DMS 273 (cell line): ENCODE measurements around the gene MYO7B.

ENCODE experiments used
- DNase-seq: peaks from one replicate; lab custom pipeline; 2025; ENCODE audit not compliant: unreplicated experiment; lab: John Stamatoyannopoulos, UW

The MYO7B gene

DNA sequence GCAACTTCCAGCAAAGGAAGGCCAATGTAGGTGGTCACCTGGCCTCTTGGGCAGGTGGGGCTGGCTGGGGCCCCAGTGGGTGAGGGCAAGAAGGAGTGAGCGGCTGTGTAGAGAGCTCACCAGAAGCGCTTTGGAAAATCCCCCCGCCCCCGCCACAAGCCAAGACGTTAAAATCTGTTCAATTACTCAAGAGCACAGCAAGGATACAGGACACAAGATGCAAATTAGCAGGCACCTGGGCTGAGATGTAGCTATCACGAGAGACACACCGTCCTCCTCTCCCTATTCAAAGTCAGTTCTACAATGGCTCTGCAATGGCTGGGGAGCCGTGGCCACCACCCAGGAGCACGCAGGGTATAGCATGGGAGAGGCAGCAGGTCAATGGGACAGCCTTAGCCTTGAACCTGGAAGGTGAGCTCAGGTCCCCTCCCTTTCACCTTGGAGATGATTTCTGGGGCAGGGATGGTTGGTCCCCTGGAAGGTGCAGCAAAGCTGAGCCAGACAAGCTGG, 72.0 kb downstream of the MYO7B start:
- DNase-seq = no peak

DNA sequence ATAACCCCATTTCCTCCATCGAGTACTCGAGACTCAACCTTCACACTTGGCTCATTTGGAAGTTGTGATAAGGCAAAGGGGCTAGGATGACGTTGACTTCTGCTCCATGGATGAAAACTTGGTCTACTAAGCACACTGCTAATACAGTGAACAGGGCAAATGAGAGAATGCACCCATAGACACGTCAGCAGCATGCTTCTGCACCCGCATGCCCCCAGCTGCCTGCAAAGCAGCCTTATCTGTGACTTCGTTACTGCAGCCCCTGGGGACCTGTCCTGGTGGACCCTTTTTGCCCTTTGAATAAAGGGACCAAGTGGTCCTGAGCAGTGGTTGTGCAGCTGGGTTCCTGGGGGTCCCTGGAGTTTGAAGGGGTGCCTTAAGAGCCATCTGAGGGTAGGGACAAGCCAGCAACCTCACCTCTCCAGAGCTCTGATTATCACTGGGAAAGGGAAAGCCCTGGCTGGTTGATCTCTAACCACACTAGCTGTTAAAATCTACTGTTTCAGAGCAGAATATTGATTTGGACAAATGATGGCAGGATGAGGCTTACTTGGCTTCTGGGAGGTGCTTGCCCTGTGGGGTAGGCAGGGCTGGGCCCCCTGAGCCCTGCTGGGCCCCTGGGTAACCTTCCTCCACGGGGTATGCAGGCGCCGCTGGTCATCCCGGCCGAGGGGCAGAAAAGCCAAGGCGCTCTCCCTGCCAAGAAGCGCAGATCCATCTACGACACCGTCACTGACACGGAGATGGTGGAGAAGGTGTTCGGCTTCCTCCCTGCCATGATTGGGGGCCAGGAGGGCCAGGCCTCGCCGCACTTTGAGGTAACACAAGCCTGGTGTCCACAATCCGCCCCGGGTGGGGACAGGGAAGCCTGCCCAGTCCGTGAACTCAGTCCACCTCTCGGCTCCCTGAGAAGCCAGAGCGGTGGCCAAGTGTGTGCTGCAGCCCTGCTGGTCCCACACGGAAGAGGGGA, 72.9 kb downstream of the MYO7B start:
- no peak for DNase-seq

DNA sequence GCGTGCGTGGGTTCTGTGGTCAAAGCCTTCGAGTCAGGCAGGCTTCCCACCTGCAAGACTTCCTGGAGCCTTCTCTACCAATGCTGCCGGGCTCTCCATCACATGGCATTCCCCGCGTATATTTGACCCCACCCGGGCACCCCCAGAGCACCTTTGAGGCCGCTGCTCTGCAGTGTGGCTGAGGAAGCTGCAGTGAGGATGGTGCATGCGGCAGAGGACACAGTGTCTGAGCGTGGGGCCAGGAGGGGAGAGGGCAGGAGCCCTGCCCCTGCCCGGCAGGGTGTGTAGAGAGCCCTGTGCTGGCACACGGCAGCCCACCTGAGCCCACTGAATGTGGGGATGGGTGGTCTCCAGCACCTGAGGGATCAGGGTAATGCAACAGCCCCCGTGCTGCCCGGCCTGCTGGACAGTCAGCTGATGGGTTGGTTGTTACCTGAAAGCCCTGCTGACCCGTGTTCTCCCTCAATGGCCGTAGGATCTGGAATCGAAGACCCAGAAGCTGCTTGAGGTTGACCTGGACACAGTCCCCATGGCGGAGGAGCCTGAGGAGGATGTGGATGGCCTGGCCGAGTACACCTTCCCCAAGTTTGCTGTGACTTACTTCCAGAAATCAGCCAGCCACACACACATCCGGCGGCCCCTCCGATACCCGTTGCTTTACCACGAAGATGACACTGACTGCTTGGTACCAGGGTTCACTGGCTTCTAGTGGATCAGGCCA, 73.7 kb downstream of the MYO7B start:
- DNase-seq = no peak

DNA sequence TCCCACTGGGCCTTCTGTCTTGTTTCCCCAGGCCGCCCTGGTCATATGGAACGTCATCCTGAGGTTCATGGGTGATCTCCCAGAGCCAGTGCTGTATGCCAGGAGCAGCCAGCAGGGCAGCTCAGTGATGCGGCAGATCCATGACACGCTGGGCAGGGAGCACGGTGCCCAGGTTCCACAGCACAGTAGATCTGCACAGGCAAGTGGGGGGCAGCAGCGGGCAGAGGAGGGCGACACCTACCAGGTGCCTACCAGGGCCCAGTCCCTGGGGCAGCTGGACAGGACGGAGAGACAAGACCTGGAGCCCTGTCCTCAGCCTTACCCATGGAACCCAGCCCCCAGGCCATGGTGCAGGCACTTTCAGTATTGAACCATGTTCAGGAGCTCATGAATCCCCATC, 74.3 kb downstream of the MYO7B start:
- no peak for DNase-seq

DNA sequence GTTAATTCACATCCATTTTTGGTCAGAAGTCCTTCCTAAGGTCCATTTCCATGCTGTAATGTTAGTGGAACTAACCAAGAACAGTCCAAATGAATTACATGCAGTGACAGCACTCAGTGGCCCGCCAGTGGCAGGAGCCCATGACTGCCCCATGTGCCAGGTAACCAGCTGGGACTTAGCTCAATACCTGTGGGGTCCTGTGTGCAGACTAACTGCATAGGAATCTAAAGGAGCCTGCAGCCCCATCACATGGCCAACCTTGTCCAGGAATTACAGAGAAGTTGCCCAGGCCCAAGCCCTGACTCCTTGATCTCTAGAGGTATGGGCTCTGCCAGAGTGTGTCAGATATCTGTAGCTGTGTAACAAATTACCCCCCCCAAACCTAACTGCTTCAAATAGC, 75.1 kb downstream of the MYO7B start:
- DNase-seq = no peak

DNA sequence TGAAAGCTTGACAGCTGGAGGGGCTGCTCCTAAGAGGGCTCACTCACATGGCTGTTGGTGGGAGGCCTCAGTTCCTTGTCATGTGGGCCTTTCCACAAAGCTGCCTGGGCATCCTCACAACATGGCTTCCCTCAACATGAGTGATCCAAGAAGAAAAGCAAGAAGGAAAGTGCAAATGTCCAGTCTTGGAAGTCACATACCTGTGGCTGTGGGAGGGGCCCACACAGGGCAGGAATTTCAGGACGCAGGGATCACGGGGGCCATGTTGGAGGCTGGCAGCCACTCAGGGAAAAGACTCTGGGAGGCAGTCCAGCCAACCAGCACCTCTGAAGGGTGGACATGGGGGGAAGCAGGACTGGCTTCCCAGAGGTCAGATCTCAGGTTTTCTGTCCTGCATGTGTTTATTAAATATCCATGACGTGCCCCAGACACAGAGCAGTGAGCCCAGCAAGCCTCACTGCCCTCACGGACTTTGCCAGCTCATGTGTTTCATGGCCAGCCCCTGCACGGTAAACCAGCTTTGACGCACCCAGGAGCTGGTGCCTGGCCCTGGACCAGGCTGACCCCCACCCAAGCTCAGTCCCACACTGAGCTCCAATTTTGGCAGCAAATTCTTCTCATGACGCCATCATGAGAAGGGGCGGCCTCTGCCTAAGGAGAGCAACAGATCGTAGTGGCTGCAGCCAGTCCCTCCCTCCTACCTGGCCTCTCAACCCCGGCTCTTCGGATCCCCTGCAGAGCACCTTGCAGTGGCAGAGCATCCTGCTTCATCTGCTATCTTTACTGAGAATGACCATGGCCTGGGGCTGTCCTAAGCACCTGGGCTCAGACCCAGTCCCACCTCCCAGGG, 75.8 kb downstream of the MYO7B start:
- DNase-seq = no peak

DNA sequence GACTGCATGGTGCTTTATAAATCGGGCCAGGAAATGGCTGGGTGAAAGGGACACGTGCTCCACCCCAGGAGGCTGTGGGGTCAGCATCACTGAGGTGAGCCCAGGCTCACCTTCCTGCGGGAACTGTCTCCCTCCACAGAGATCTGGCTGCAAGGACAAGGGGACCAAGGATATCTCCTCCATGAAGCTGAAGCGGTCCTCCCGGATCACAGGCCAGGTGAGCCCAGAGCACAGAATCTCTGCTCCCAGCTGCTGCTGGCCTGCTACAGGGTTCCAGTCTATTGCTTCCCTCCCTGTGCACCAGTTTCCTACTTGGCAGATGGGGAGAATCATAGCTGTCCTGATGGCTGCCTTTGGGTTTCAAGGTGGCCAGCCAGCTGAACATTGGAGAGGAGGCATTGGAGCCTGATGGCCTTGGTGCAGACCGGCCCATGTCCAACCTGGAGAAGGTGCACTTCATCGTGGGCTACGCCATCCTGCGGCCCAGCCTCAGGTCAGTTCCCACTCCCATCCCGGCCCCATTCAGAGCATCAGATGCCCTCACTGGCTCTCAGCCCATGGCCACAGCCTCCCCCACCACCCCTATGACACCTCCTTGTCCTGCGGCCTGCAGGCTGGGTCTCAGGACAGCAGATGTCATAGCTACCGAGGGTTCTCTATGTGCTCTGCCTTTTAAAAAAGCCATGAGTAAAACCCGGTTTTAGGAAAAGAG, 76.8 kb downstream of the MYO7B start:
- DNase-seq = no peak

DNA sequence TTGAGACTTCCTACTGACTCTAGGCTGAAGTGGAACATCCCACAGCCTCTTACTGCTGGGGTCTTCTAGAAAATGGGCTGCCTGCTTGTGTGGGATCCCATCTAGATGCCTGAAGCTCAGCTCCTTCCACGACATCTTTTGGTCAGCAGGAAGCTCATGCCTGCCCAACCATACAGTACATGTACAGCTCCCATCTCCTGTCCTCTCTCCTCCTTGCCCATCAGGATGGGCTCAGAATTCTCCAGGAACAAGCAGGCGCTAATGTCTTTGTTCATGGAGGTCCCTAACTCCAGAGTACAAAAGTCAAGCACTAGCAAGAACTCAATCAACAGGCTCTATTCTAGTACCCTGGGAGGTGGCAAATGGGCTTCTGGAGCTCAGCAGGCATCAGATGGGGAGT, 78.8 kb downstream of the MYO7B start:
- no peak for DNase-seq

DNA sequence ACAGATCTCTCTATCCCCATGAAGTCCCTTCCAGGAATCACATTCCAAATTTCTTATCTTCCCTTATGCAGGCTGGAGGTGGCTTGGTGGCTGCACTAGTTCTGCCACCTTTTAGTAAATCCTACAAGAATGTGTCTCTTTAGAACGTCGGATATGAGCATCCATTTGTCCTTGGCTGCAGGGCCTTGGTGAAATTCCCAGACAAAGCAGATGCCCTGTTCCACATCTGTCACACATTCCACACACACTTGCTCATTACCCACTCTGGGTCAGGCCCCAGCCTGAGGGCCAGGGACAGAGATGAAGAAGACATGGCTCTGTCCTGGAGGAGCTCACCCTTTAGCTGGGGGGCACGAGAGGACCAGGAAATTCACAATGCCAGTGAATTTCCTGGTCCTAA, 79.2 kb downstream of the MYO7B start:
- no peak for DNase-seq

DNA sequence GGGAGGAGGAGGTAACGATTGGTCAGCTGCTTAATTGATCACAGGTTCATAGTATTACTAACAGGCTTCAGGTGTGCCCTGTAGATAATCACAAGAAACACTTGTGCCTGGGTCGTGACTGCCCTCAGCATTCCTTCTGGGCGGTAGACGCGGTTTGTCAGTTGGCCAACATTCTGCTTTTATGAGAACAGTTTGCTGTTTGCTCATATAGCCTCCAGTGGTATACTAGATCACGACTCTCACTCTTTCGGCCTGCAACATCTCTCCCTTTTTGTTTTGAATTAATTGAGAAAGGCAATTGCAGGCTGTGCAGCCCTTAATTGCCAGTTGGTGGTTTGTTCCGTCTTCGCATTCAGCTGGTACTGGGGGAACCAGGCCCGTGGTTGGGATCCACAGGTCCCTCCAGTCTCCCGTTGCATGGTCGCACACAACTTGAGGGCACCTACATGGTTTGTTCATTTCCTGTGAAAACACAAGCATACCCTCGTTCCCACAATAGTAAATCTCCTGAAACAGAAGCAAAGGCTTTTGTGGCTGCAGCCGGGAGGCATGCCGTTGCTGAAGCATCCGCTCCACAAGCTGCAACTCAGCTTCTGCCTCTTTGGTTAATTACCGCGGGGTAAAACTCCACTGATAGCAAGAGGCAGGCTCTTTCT, 80.2 kb downstream of the MYO7B start:
- no peak for DNase-seq

DNA sequence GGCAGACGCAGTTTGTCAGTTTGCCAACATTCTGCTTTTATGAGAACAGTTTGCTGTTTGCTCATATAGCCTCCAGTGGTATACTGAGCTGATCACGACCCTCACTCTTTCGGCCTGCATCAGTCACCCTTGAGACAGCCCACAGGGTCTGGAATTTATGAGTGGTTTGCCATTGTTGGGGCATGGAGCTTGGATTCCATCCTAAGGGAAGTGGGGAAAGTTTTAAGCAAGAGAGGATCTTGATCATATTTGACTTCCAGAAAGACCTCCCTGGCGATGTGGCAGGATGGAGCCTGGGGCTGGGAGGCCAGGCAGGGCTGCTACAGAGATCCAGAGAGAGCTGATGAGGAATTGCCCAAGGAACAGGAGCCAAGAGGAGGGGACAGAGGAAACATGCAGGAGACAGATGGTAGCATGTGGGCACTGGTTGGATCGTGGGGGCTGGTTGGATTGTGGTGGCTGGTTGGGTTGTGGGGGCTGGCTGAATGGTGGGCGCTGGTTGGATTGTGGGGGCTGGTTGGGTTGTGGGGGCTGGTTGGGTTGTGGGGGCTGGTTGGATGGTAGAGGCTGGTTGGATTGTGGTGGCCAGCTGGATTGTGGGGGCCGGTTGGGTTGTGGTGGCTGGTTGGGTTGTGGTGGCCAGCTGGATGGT, 83.2 kb downstream of the MYO7B start:
- no peak for DNase-seq

DNA sequence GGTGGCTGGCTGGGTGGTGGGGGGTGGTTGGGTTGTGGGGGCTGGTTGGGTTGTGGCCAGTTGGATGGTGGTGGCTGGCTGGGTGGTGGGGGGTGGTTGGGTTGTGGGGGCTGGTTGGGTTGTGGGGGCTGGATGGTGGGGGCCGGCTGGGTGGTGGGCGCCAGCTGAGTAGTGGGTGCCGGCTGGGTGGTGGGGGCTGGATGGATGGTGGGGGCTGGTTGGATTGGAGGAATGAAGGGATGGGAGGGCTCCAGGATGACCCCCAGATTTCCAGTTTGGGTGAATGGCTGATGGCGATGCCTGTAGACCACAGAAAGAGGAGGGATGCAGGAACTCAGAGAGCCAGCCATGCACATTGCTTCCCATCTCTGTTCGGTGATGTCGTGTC, 83.7 kb downstream of the MYO7B start:
- no peak for DNase-seq

DNA sequence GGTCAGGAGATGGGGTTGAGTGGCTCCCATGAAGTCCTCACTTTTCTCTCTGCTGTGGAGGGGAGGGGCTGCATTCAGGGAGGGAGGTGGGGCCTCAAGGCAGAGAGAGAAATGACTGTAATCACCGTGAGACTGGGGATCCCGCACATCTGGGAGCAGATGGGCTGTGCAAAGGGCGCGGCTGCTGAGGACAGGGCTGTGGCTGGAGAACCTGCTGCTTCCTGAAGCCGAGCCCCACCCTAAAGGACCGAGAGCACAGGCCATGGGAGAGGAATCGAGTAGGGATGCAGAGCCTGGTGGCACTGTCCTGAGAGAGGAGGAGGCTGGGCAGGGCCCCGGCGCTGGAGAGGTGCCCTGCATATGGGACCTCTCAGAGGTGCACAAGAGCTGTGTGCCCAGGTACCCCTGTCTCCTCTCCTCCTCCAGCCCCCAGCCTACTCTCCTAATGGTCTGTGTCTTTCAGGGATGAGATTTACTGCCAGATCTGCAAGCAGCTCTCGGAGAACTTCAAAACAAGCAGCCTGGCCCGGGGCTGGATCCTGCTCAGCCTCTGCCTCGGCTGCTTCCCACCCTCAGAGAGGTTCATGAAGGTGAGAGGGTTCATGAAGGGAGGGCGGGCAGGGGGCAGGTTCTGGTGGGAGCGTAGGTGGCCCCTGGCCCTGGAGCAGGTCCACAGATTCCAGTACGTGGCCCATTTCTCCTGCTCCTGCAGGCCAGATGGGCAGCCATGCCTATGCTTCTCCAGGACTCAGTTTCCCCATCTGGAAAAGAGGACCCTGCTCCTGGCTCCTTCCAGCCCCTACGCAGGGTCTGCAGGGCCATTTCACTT, 84.6 kb downstream of the MYO7B start:
- DNase-seq = no peak

DNA sequence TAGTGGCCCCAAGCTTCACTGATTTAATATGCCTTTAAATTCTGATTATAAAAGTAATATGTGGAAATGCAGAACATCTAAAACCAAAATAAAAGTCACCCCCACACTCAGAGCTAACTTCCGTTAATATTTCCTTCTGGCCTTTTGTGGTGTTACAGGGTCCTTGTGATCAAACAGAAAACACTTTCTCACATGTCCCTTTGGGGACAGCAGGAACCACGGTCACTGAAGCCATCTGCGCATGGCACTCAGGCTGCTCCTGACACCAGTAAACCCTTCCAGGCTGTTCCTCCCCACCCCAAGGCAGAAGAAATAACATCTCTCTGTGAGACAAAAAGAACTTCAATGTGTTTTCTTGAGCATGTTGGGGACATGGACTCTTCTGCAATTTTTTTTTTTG, 85.4 kb downstream of the MYO7B start:
- no peak for DNase-seq

DNA sequence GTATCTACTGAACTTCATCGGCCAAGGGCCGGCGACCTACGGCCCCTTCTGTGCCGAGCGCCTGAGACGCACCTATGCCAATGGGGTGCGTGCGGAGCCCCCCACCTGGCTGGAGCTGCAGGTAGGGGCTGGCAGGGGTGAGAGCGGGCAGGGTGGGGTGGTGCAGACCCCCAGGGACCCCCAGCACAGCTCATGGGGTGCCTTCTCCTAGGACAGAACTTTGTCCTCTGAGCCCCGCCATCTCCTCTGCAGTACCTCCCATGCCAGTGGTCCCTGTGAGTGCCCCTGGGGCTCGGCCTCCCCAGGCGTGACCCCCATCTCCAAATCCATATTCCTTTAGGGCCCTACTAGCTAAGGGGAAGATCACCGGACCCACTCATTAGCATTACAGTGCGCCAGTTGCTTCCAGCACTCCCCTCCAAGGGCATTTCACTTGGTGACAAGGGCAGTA, 86.5 kb downstream of the MYO7B start:
- DNase-seq = no peak

DNA sequence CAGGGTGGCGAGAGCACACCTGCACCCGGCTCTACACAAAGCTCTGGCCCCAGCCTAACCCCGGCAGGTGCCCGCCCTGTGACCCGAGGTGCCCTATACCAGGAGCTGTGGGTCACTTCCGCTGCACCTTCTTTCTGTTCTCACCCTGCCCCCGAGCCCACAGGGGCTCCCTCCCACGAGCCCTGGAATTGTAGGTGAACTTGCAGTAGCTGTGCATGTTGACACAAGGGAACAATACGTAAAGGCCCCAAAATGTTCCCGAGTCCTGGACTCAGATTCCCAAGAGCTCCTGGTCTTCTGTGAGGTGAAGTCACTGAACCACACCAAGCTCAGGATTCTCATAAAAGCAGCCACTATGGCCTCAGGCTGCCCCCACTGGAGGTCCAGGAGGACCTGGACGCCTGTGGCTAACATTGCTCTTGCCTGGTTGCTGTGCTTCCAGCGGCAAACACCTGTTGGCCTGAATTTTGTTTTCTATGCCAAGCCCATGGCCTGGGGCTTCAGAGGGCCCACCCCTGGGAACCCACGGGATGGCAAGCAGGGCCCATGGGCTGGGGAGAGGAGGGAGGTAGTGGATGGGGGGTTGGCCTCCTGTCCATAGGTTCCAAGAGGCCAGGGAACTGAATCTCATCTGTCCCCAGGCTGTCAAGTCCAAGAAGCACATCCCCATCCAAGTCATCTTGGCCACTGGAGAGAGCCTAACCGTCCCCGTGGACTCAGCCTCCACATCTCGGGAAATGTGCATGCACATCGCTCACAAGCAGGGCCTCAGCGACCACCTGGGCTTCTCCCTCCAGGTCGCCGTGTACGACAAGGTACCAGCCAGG, 87.3 kb downstream of the MYO7B start:
- DNase-seq = no peak

DNA sequence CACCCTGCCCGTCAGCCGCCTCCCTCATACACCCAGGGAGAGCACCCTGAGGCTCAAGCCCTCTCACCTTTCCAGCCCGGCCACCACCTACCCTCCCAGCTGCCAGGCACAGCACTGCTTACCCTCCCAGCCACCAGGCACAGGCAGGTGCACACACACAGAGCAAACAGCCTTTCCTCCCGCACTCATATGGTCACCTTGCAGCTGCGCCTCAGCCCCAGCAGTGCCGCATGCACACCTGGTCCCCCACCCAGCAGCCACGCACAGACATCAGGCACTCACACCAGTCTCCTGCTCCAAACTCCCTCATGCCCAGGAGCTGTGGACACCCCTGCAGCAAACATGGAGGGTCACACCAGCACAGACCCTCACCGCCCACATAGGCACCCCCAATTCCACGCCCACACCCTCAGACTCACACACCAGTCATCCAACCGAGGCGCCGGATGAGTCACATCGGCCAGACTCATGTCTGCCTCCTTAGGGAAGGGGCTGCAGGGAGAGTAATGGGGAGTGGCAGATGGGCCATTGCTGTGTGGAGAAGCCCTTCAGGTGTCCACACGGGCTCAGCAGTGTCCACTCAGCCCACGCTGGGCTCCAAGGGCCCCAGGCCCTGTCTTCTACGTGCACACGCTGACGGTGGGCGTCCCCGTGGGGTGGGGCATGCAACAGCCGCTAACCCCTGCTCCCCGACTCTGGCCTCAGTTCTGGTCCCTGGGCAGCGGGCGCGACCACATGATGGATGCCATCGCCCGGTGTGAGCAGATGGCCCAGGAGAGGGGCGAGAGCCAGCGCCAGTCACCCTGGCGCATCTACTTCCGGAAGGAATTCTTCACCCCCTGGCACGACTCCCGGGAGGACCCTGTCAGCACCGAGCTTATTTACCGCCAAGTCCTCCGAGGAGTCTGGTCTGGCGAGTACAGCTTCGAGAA, 88.2 kb downstream of the MYO7B start:
- no peak for DNase-seq
